ENCODE results near the gene CHAMP1.

The CHAMP1 gene

GRCh38 chr13:114284680-114285079, 29.6 kb upstream of the CHAMP1 start:
- Mint-ChIP-seq H3K9me3 (no peaks in the 10 kb centered on the region), H3K4me1 (ENCODE audit: low read depth) (peaks cover 31% of the 10 kb centered on the region), H3K4me3 (no peak overlapping the region), H3K36me3 (ENCODE audit: low read depth) (peaks cover 18% of the 10 kb centered on the region), H3K27ac (no peak overlapping the region), H3K27me3 (ENCODE audit: low read depth) (no peaks in the 10 kb centered on the region)

DNA sequence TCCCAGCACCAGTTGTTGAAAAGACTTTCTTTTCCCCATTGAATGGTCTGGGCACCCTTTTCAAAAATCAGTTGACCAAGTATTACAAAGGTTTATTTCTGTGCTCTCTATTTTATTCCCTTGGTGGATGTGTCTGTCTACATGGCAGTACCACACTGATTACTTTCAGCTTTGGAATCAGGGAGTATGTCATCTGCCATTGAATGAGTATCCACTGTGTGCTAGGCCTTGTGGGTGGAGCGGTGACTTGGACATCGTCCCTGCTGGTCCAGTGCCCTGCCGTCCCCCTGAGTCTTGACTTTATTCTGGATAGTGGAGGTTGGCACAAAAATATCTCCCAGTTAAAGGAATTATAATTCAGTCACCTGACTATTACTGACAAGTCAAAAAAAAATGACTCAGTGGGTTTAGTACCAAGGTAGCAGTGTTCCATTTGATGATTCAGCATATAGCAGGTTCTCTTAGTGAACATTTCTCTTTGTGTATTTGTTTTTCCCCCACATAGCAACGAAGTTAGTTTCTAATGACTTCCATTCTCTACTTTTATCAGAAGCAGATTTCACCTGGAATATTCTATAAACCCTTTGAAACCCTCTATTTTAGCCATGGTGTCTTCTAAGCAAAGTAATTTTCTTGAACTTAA, 29.0 kb upstream of the CHAMP1 start:
- no peaks in the 10 kb centered on the region for H3K9me3 Mint-ChIP-seq
- H3K36me3 Mint-ChIP-seq (ENCODE audit: low read depth), result peaks cover 18% of the 10 kb centered on the region
- peaks cover 26% of the 10 kb centered on the region for H3K4me1 Mint-ChIP-seq (ENCODE audit: low read depth)
- no peak overlapping the region for H3K27ac Mint-ChIP-seq
- H3K4me3 Mint-ChIP-seq, result no peak overlapping the region
- H3K27me3 Mint-ChIP-seq (ENCODE audit: low read depth), result no peaks in the 10 kb centered on the region

- no peaks in the 10 kb centered on the region for H3K9me3 Mint-ChIP-seq
- H3K4me3 Mint-ChIP-seq, result no peak overlapping the region
- H3K36me3 Mint-ChIP-seq (ENCODE audit: low read depth), result peaks cover 24% of the 10 kb centered on the region
- no peak overlapping the region for H3K27ac Mint-ChIP-seq
- peaks cover 21% of the 10 kb centered on the region for H3K4me1 Mint-ChIP-seq (ENCODE audit: low read depth)
- H3K27me3 Mint-ChIP-seq (ENCODE audit: low read depth), result no peaks in the 10 kb centered on the region
Observed at GRCh38 chr13:114286808-114287207, 27.5 kb upstream of the CHAMP1 start.

DNA sequence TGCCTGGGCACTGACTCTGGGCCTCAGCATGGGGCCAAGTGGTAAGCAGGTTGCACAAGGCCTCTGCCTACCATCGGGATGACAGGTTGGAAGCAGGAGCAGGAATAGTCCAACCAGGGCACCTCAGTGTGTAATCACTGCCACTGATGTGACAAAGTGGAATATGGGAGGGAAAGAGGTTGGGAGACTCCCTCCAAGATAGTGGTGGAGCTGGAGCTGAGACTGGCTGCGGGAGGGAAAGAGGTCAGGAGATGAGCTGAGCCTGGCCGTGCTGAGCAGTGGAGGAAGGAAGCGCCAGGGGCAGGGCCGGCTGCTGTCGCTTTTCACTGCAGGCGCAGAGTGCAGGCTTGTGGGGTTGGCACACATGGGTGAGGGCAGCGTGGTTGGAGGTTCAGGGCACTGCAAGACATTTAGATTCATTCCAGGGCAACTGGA, 26.1 kb upstream of the CHAMP1 start:
- H3K27ac Mint-ChIP-seq, result peak overlapping the region; percentile 41
- H3K4me1 Mint-ChIP-seq (ENCODE audit: low read depth), result peaks cover 18% of the 10 kb centered on the region
- no peak overlapping the region for H3K4me3 Mint-ChIP-seq
- H3K9me3 Mint-ChIP-seq, result no peaks in the 10 kb centered on the region
- H3K36me3 Mint-ChIP-seq (ENCODE audit: low read depth), result peaks cover 30% of the 10 kb centered on the region
- no peaks in the 10 kb centered on the region for H3K27me3 Mint-ChIP-seq (ENCODE audit: low read depth)

GRCh38 chr13:114296448-114296847, 17.9 kb upstream of the CHAMP1 start:
- H3K4me1 Mint-ChIP-seq (ENCODE audit: low read depth), result peaks cover 1% of the 10 kb centered on the region
- no peak overlapping the region for H3K4me3 Mint-ChIP-seq
- no peaks in the 10 kb centered on the region for H3K9me3 Mint-ChIP-seq
- H3K27me3 Mint-ChIP-seq (ENCODE audit: low read depth), result no peaks in the 10 kb centered on the region
- peaks cover 22% of the 10 kb centered on the region for H3K36me3 Mint-ChIP-seq (ENCODE audit: low read depth)
- H3K27ac Mint-ChIP-seq, result no peak overlapping the region

GRCh38 chr13:114296902-114297301, 17.4 kb upstream of the CHAMP1 start:
- Mint-ChIP-seq H3K4me3 (no peak overlapping the region), H3K9me3 (no peaks in the 10 kb centered on the region), H3K36me3 (ENCODE audit: low read depth) (peaks cover 20% of the 10 kb centered on the region), H3K27ac (no peak overlapping the region), H3K4me1 (ENCODE audit: low read depth) (no peaks in the 10 kb centered on the region), H3K27me3 (ENCODE audit: low read depth) (no peaks in the 10 kb centered on the region)

DNA sequence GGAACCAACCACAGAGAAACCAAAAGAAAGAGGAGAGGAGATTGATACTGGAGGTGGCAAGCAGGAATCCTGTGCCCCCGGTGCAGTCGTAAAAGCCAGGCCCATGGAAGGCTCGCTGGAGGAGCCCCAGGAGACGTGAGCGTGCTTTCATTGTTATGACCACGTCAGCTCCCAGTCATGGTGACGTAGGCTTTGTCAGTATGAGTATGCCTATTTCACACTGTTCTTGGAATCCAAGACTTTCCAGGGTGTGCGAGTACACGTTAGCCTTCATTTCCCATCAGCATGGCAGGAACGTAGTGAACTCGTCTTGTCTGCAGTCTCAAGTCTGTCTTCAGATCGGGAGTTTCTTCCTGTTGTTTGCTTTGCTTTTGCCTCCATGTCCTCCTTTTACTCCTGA, 15.4 kb upstream of the CHAMP1 start:
- Mint-ChIP-seq H3K4me3 (no peak overlapping the region), H3K4me1 (ENCODE audit: low read depth) (no peaks in the 10 kb centered on the region), H3K36me3 (ENCODE audit: low read depth) (peaks cover 17% of the 10 kb centered on the region), H3K27me3 (ENCODE audit: low read depth) (no peaks in the 10 kb centered on the region), H3K9me3 (no peaks in the 10 kb centered on the region), H3K27ac (no peak overlapping the region)

GRCh38 chr13:114299604-114300305, 14.5 kb upstream of the CHAMP1 start:
- no peak overlapping the region for H3K4me3 Mint-ChIP-seq
- no peaks in the 10 kb centered on the region for H3K27me3 Mint-ChIP-seq (ENCODE audit: low read depth)
- no peak overlapping the region for H3K27ac Mint-ChIP-seq

GRCh38 chr13:114303700-114304327, 10.5 kb upstream of the CHAMP1 start:
- Mint-ChIP-seq H3K27ac (no peak overlapping the region), H3K9me3 (no peaks in the 10 kb centered on the region), H3K4me3 (no peak overlapping the region), H3K36me3 (ENCODE audit: low read depth) (peaks cover 18% of the 10 kb centered on the region), H3K4me1 (ENCODE audit: low read depth) (no peaks in the 10 kb centered on the region), H3K27me3 (ENCODE audit: low read depth) (no peaks in the 10 kb centered on the region)

More at GRCh38 chr13:114299604-114300305, 14.5 kb upstream of the CHAMP1 start:
- Mint-ChIP-seq H3K36me3 (ENCODE audit: low read depth) (peaks cover 17% of the 10 kb centered on the region), H3K4me1 (ENCODE audit: low read depth) (no peaks in the 10 kb centered on the region), H3K9me3 (no peaks in the 10 kb centered on the region)

DNA sequence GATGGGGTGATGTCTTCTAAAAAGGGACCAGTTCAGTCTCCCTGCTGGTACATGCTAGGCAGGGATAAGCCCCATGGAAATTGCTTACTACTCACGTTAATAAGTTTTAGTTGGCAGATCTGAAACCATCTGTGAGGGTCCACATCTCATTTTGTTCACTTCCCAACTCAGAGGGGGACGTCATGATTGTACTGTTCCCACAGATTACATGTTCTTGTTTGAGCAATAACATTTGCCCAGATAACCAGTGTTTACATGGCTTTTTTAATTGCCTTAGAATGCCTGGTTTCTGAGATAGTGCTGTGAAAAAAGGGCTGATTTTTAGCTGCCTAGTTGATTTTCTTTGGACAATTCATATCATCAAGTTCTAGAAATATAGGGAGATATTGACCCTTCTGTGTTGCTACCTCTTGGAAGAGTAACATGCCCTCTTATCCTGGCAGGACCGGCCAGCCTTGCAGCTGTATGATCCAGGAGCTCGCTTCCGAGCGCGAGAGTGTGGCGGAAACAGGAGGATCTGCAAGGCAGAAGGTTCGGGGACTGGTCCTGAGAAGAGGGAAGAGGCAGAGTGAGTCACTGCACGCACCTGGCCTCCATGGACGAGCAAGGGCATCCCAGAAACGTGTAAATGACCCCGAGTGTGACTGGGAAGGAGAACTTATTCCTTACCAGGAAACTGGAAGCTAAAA, 9.8 kb upstream of the CHAMP1 start:
- no peaks in the 10 kb centered on the region for H3K4me1 Mint-ChIP-seq (ENCODE audit: low read depth)
- no peak overlapping the region for H3K4me3 Mint-ChIP-seq
- H3K36me3 Mint-ChIP-seq (ENCODE audit: low read depth), result peaks cover 14% of the 10 kb centered on the region
- no peaks in the 10 kb centered on the region for H3K27me3 Mint-ChIP-seq (ENCODE audit: low read depth)
- no peaks in the 10 kb centered on the region for H3K9me3 Mint-ChIP-seq
- H3K27ac Mint-ChIP-seq, result no peak overlapping the region

GRCh38 chr13:114309086-114309485, 5.2 kb upstream of the CHAMP1 start:
- Mint-ChIP-seq H3K9me3 (no peaks in the 10 kb centered on the region), H3K27ac (no peak overlapping the region), H3K36me3 (ENCODE audit: low read depth) (peaks cover 7% of the 10 kb centered on the region)

DNA sequence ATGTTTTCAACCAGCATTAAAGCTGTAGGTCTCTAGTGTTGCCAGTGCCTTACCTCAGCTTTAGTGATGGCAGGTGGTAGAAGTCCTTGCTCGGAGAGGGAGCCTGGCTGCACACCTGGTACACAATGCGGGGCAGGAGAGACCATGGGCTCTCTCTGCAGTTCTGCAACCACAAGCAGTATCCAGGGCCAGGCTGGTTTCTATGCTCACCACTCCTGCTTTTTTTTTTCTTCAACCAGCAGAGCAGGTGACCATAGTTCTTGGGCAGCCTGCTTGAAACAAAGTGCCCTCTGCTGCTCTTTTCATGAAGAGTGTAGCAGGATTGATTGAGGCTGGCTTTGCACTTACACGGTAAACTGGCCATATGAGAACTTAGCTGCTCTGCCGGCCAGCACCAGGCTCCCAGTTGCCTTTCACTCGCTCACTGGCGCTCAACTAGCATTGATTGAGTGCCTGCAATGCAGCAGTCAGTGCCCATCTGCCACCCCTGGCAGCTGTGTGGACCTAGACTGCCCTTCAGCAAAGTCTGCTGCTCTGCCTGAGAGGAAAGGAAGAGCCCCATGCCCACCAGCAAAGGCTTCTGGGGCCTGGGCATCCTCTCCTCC, 4.4 kb upstream of the CHAMP1 start:
- Mint-ChIP-seq H3K4me3 (no peak overlapping the region), H3K27me3 (ENCODE audit: low read depth) (no peaks in the 10 kb centered on the region), H3K9me3 (no peaks in the 10 kb centered on the region), H3K36me3 (ENCODE audit: low read depth) (peaks cover 9% of the 10 kb centered on the region), H3K4me1 (ENCODE audit: low read depth) (peaks cover 14% of the 10 kb centered on the region), H3K27ac (no peak overlapping the region)

More at GRCh38 chr13:114309086-114309485, 5.2 kb upstream of the CHAMP1 start:
- Mint-ChIP-seq H3K4me1 (ENCODE audit: low read depth) (peaks cover 12% of the 10 kb centered on the region), H3K27me3 (ENCODE audit: low read depth) (no peaks in the 10 kb centered on the region), H3K4me3 (no peak overlapping the region)

GRCh38 chr13:114310956-114311355, 3.3 kb upstream of the CHAMP1 start:
- peaks cover 21% of the 10 kb centered on the region for H3K4me1 Mint-ChIP-seq (ENCODE audit: low read depth)
- H3K27ac Mint-ChIP-seq, result no peak overlapping the region
- H3K4me3 Mint-ChIP-seq, result no peak overlapping the region
- H3K27me3 Mint-ChIP-seq (ENCODE audit: low read depth), result no peaks in the 10 kb centered on the region
- H3K36me3 Mint-ChIP-seq (ENCODE audit: low read depth), result peaks cover 14% of the 10 kb centered on the region
- H3K9me3 Mint-ChIP-seq, result no peaks in the 10 kb centered on the region

GRCh38 chr13:114311387-114311786, 2.9 kb upstream of the CHAMP1 start:
- Mint-ChIP-seq H3K4me1 (ENCODE audit: low read depth) (peaks cover 21% of the 10 kb centered on the region), H3K9me3 (no peaks in the 10 kb centered on the region), H3K36me3 (ENCODE audit: low read depth) (peaks cover 12% of the 10 kb centered on the region), H3K27ac (no peak overlapping the region), H3K27me3 (ENCODE audit: low read depth) (no peaks in the 10 kb centered on the region), H3K4me3 (no peak overlapping the region)
